Stimulated activated CD4-positive, alpha-beta T cell treated with anti-CD3 and anti-CD28 coated beads, Interleukin-4, amount 100 ng/mL, for 24 hours (primary cell): ENCODE measurements around the gene PFDN4.

ENCODE experiments used
- DNase-seq: peaks from one replicate; pipeline ENCODE4 v3.0.0-alpha.2; 2020

PFDN4 gene

GRCh38 chr20:54207743-54208547, at the start of gene PFDN4:
Gene PFDN4, plus strand, starts transcription at chr20:54208087. Its CDS starts 14 bp downstream, at chr20:54208101.
- peak; percentile 81 for DNase-seq

- DNase-seq = no peak
Observed at GRCh38 chr20:54158226-54158625, 49.7 kb upstream of the PFDN4 start.

GRCh38 chr20:54158856-54159418, 49.0 kb upstream of the PFDN4 start:
- no peak for DNase-seq

GRCh38 chr20:54160065-54161007, 47.6 kb upstream of the PFDN4 start:
- no peak for DNase-seq

- DNase-seq = no peak
Observed at GRCh38 chr20:54161008-54161820, 46.7 kb upstream of the PFDN4 start.

- no peak for DNase-seq
Observed at GRCh38 chr20:54161821-54162149, 46.1 kb upstream of the PFDN4 start.

GRCh38 chr20:54162378-54163009, 45.4 kb upstream of the PFDN4 start:
- DNase-seq = no peak

GRCh38 chr20:54163402-54163801, 44.5 kb upstream of the PFDN4 start:
- DNase-seq = no peak

- no peak for DNase-seq
Observed at GRCh38 chr20:54165014-54165413, 42.9 kb upstream of the PFDN4 start.

- DNase-seq = no peak
Observed at GRCh38 chr20:54165803-54166202, 42.1 kb upstream of the PFDN4 start.

- no peak for DNase-seq
Observed at GRCh38 chr20:54166987-54167662, 40.8 kb upstream of the PFDN4 start.

GRCh38 chr20:54167909-54168872, 39.7 kb upstream of the PFDN4 start:
- no peak for DNase-seq

GRCh38 chr20:54168961-54169862, 38.7 kb upstream of the PFDN4 start:
- no peak for DNase-seq

- DNase-seq = no peak
Observed at GRCh38 chr20:54170026-54170471, 37.8 kb upstream of the PFDN4 start.

GRCh38 chr20:54170963-54171362, 36.9 kb upstream of the PFDN4 start:
- DNase-seq = no peak

GRCh38 chr20:54172532-54172855, 35.4 kb upstream of the PFDN4 start:
- no peak for DNase-seq

- DNase-seq = no peak
Observed at GRCh38 chr20:54172856-54173652, 34.8 kb upstream of the PFDN4 start.

GRCh38 chr20:54173653-54174456, 34.0 kb upstream of the PFDN4 start, which contains the start of gene CYP24A1:
Gene CYP24A1, minus strand, starts transcription at chr20:54173986. Its CDS starts 407 bp downstream, at chr20:54173579.
- DNase-seq = no peak
